Neural cell (in vitro differentiated cells): ENCODE measurements around the gene UBE2O. TPM values are rescaled to one million over a fixed set of nuclear protein-coding genes. Genes with fewer than 3 reads are reported as not detected.
"Not testable (repeated sequence)": the region's sequence is repeated elsewhere in the genome, so short reads cannot be mapped to it uniquely, and the experiment has no call there.

Experiments used
- H2AFZ ChIP-seq: fragments of 200-600, 300-800 bp; sonication (generic), shearing (Covaris generic); 2 replicates; pipeline ENCODE4 v1.6.0; 2014; ENCODE audit warnings: low read depth, mild to moderate bottlenecking, antibody characterized with exemption, low read length, moderate library complexity
- H3F3A ChIP-seq: fragments of 200-600 bp; shearing (Covaris generic); 2 replicates; pipeline ENCODE4 v1.6.1; 2016; ENCODE audit warnings: mild to moderate bottlenecking, moderate library complexity, mixed read lengths, antibody characterized with exemption, low read length; ENCODE audit not compliant: insufficient read depth, poor library complexity, severe bottlenecking
- H3K27ac ChIP-seq: fragments of 200-600, 300-800 bp; sonication (generic), shearing (Covaris generic); 2 replicates; pipeline ENCODE4 v1.5.1; 2014; ENCODE audit warnings: mild to moderate bottlenecking, low read length, moderate library complexity
- H3K27me3 ChIP-seq: fragments of 300-800, 200-600 bp; sonication (generic), shearing (Covaris generic); 2 replicates; pipeline ENCODE4 v1.6.0; 2014; ENCODE audit warnings: mild to moderate bottlenecking, low read depth, low read length, moderate library complexity; ENCODE audit not compliant: insufficient read depth
- H3K36me3 ChIP-seq: fragments of 300-800, 200-600 bp; sonication (generic), shearing (Covaris generic); 2 replicates; pipeline ENCODE4 v1.5.1; 2014; ENCODE audit warnings: mild to moderate bottlenecking, antibody characterized with exemption, low read length, moderate library complexity; ENCODE audit not compliant: insufficient read depth
- H3K4me2 ChIP-seq: fragments of 300-800, 200-600 bp; sonication (generic), shearing (Covaris generic); 2 replicates; pipeline ENCODE4 v1.6.0; 2014; ENCODE audit warnings: mild to moderate bottlenecking, low read length
- H3K4me3 ChIP-seq: fragments of 300-800, 200-600 bp; sonication (generic), shearing (Covaris generic); 2 replicates; pipeline ENCODE4 v1.5.1; 2014; ENCODE audit warnings: mild to moderate bottlenecking, low read length, moderate library complexity
- H3K79me2 ChIP-seq: fragments of 200-600 bp; shearing (Covaris generic); replicated peaks from 2 replicates; pipeline ENCODE4 v1.6.0; 2014; ENCODE audit warnings: mild to moderate bottlenecking, low read length, moderate library complexity; ENCODE audit not compliant: insufficient read depth
- H3K9ac ChIP-seq: fragments of 300-800, 200-600 bp; sonication (generic), shearing (Covaris generic); 2 replicates; pipeline ENCODE4 v1.6.1; 2016; ENCODE audit warnings: mild to moderate bottlenecking, low read length, mixed read lengths
- H3K9me2 ChIP-seq: fragments of 200-600 bp; shearing (Covaris generic); 2 replicates; pipeline ENCODE4 v1.6.1; 2016; ENCODE audit warnings: mild to moderate bottlenecking, low read length, mixed read lengths; ENCODE audit not compliant: insufficient read depth
- H3K9me3 ChIP-seq: fragments of 200-600, 300-800 bp; sonication (generic), shearing (Covaris generic); 2 replicates; pipeline ENCODE4 v1.6.1; 2016; ENCODE audit warnings: mild to moderate bottlenecking, mixed run types, low read length, moderate library complexity, mixed read lengths
- H4K20me1 ChIP-seq: fragments of 200-600 bp; shearing (Covaris generic); 2 replicates; pipeline ENCODE4 v1.6.1; 2016; ENCODE audit warnings: mild to moderate bottlenecking, mixed run types; ENCODE audit not compliant: insufficient read depth
- CTCF ChIP-seq: fragments of 450-650 bp; IDR thresholded peaks from 2 replicates; pipeline ENCODE4 v1.5.1; 2014; ENCODE audit warnings: antibody characterized with exemption, mild to moderate bottlenecking, moderate library complexity; ENCODE audit not compliant: poor library complexity, severe bottlenecking
- EP300 ChIP-seq: fragments of 450-650 bp; conservative IDR thresholded peaks from 2 replicates; pipeline ENCODE4 v1.6.1; 2014; ENCODE audit warnings: antibody characterized with exemption, mild to moderate bottlenecking, moderate library complexity; ENCODE audit not compliant: poor library complexity, severe bottlenecking
- EZH2 ChIP-seq: fragments of 200-600, 300-800 bp; shearing (Covaris generic), sonication (generic); IDR thresholded peaks from 2 replicates; pipeline ENCODE4 v1.6.1; 2014; ENCODE audit warnings: antibody characterized with exemption, low read length, borderline replicate concordance, mild to moderate bottlenecking; ENCODE audit not compliant: insufficient read depth, poor library complexity, severe bottlenecking
- MXI1 ChIP-seq: fragments of 450-650 bp; conservative IDR thresholded peaks from 2 replicates; pipeline ENCODE4 v1.6.1; 2014; ENCODE audit warnings: antibody characterized with exemption, mild to moderate bottlenecking; ENCODE audit not compliant: poor library complexity, severe bottlenecking
- POLR2AphosphoS5 ChIP-seq: IDR thresholded peaks from 2 replicates; pipeline ENCODE4 v1.6.1; 2012
- RAD21 ChIP-seq: fragments of 450-650 bp; conservative IDR thresholded peaks from 2 replicates; pipeline ENCODE4 v1.6.1; 2014; ENCODE audit warnings: antibody characterized with exemption, mild to moderate bottlenecking, moderate library complexity
- REST ChIP-seq: IDR thresholded peaks from 2 replicates; pipeline ENCODE4 v1.6.1; 2012; ENCODE audit warnings: borderline replicate concordance
- SMC3 ChIP-seq: fragments of 450-650 bp; conservative IDR thresholded peaks from 2 replicates; pipeline ENCODE4 v1.6.1; 2014; ENCODE audit warnings: antibody characterized with exemption, mild to moderate bottlenecking, moderate library complexity; ENCODE audit not compliant: poor library complexity
- TAF1 ChIP-seq: IDR thresholded peaks from 2 replicates; pipeline ENCODE4 v1.6.1; 2012; ENCODE audit warnings: low read depth
- polyA plus RNA-seq: library from polyadenylated mRNA; depleted of rRNA; stranded (reverse); fragments of >200 nt; gene quantifications from 2 replicates; pipeline ENCODE4 v1.2.3, GENCODE V29; 2014

UBE2O gene
- polyA plus RNA-seq, 1 donor from 2014 or later: 28.0 TPM

GRCh38 chr17:76363107-76363842 is 89.7 kb downstream of the UBE2O start:
- Histone ChIP-seq H3K79me2 (no peaks in the 10 kb centered on the region), H3K9ac (no peak overlapping the region), H3F3A (no peaks in the 10 kb centered on the region), H3K36me3 (no peaks in the 10 kb centered on the region), H3K27ac (no peak overlapping the region), H3K4me3 (no peak overlapping the region), H3K9me2 (no peaks in the 10 kb centered on the region), H3K27me3 (no peaks in the 10 kb centered on the region), H3K9me3 (no peaks in the 10 kb centered on the region), H2AFZ (no peak overlapping the region), H4K20me1 (no peaks in the 10 kb centered on the region), H3K4me2 (no peak overlapping the region)
- no peak for TF ChIP-seq TAF1
- no peak for TF ChIP-seq EZH2
- TF ChIP-seq REST: no peak
- TF ChIP-seq EP300: no peak
- TF ChIP-seq POLR2AphosphoS5: no peak
- TF ChIP-seq CTCF: no peak
- no peak for TF ChIP-seq RAD21
- no peak for TF ChIP-seq MXI1
- no peak for TF ChIP-seq SMC3

- no peak overlapping the region for H3K4me3 ChIP-seq
- no peaks in the 10 kb centered on the region for H3K9me3 ChIP-seq
- H3K9ac ChIP-seq: no peak overlapping the region
- H3K36me3 ChIP-seq: no peaks in the 10 kb centered on the region
- H2AFZ ChIP-seq: no peak overlapping the region
- no peaks in the 10 kb centered on the region for H3K27me3 ChIP-seq
- no peaks in the 10 kb centered on the region for H3K79me2 ChIP-seq
- no peaks in the 10 kb centered on the region for H3F3A ChIP-seq
- no peak overlapping the region for H3K4me2 ChIP-seq
- H4K20me1 ChIP-seq: no peaks in the 10 kb centered on the region
- TF ChIP-seq REST (no peak), TAF1 (no peak), SMC3 (no peak), RAD21 (no peak), EP300 (no peak), CTCF (no peak), MXI1 (no peak), EZH2 (no peak), POLR2AphosphoS5 (no peak)
- no peak overlapping the region for H3K27ac ChIP-seq
- H3K9me2 ChIP-seq: no peaks in the 10 kb centered on the region
These were observed 92.5 kb downstream of the UBE2O start for GRCh38 chr17:76360461-76360860.

GRCh38 chr17:76359776-76360175 is 93.2 kb downstream of the UBE2O start:
- H3K79me2 ChIP-seq, H3K4me3 ChIP-seq, H3K9me3 ChIP-seq, H3K36me3 ChIP-seq, H3K27ac ChIP-seq, H2AFZ ChIP-seq, H3K9ac ChIP-seq, H3K4me2 ChIP-seq, H3F3A ChIP-seq, H3K9me2 ChIP-seq, H3K27me3 ChIP-seq, H4K20me1 ChIP-seq: not testable (repeated sequence)
